ENCODE measurements around the gene KDM3A.

- TF ChIP-seq POLR2A (IDR thresholded peaks at IDR 0.05), result no peak
- TF ChIP-seq CTCF (IDR thresholded peaks at IDR 0.05), result no peak
Observed at GRCh38 chr2:86446060-86446459, 4.9 kb downstream of the KDM3A start.
